Calu3 (cell line): ENCODE results near the gene PRDM2. TPM values are rescaled to one million over a fixed set of nuclear protein-coding genes. Genes with fewer than 3 reads are reported as not detected.

Experiments used
- BruUV-seq: library from RNA; stranded (reverse); fragments of 400-500 nt; replicated peaks from 2 replicates; lab custom pipeline; 2021; lab: Mats Ljungman, UMichigan
- CTCF ChIA-PET: fragments of 300-600 bp; sonication (Branson Sonifier 250); formaldehyde crosslinking; loops from one replicate; lab custom pipeline; 2022; ENCODE audit warnings: antibody characterized with exemption; lab: Charles Lee
- DNase-seq: peaks from one replicate; pipeline ENCODE4 v3.0.0; 2022
- H3K27ac Mint-ChIP-seq: one replicate; pipeline ENCODE4 v1.8.0; 2022; ENCODE audit warnings: mixed read lengths; ENCODE audit not compliant: unreplicated experiment
- H3K27me3 Mint-ChIP-seq: one replicate; pipeline ENCODE4 v1.8.0; 2022; ENCODE audit warnings: mixed read lengths; ENCODE audit not compliant: unreplicated experiment
- H3K36me3 Mint-ChIP-seq: one replicate; pipeline ENCODE4 v1.8.0; 2022; ENCODE audit warnings: mild to moderate bottlenecking, moderate library complexity, mixed read lengths; ENCODE audit not compliant: insufficient read depth, unreplicated experiment
- H3K4me1 Mint-ChIP-seq: one replicate; pipeline ENCODE4 v1.8.0; 2022; ENCODE audit warnings: mild to moderate bottlenecking, low read depth, mixed read lengths; ENCODE audit not compliant: unreplicated experiment
- H3K4me3 Mint-ChIP-seq: one replicate; pipeline ENCODE4 v1.8.0; 2022; ENCODE audit warnings: mild to moderate bottlenecking, low read depth, moderate library complexity, mixed read lengths; ENCODE audit not compliant: unreplicated experiment
- H3K9me3 Mint-ChIP-seq: one replicate; pipeline ENCODE4 v1.8.0; 2022; ENCODE audit warnings: low read depth, mixed read lengths; ENCODE audit not compliant: unreplicated experiment
- CTCF ChIP-seq: fragments of 200-600 bp; IDR thresholded peaks from one replicate; pipeline ENCODE4 v1.8.0; 2022; ENCODE audit warnings: antibody characterized with exemption; ENCODE audit not compliant: unreplicated experiment
- intact Hi-C: fragments of 100-400 bp; cut with micrococcal nuclease; formaldehyde crosslinking; loops from one replicate; pipeline ENCODE4 v1.10.0; 2022; ENCODE audit not compliant: unreplicated experiment
- total RNA-seq: library from RNA; stranded (reverse); gene quantifications from 2 replicates; pipeline ENCODE4 v1.2.3, GENCODE V29; 2022

PRDM2 gene
- total RNA-seq, 1 experiment from 2014 or later = 29.9 TPM

- H3K4me1 Mint-ChIP-seq = no peaks in the 10 kb centered on the region
- peaks cover 7% of the 10 kb centered on the region for H3K36me3 Mint-ChIP-seq
- no peaks in the 10 kb centered on the region for H3K27me3 Mint-ChIP-seq
- CTCF ChIA-PET = no interaction called here
- BruUV-seq = no TSS peak
- H3K4me3 Mint-ChIP-seq = no peak overlapping the region
- no peak for TF ChIP-seq CTCF
- no peak for DNase-seq
- no peaks in the 10 kb centered on the region for H3K9me3 Mint-ChIP-seq
- H3K27ac Mint-ChIP-seq = no peak overlapping the region
- intact Hi-C loops = no loop called here
These were observed 83.6 kb downstream of the PRDM2 start for GRCh38 chr1:13783551-13783950.

- Mint-ChIP-seq H3K4me1 (no peaks in the 10 kb centered on the region), H3K4me3 (no peak overlapping the region), H3K27me3 (no peaks in the 10 kb centered on the region), H3K36me3 (peaks cover 7% of the 10 kb centered on the region), H3K27ac (no peak overlapping the region), H3K9me3 (no peaks in the 10 kb centered on the region)
- no peak for DNase-seq
- CTCF ChIA-PET = no interaction called here
- intact Hi-C loops = no loop called here
- no TSS peak for BruUV-seq
- TF ChIP-seq CTCF = no peak
These were observed 85.0 kb downstream of the PRDM2 start for GRCh38 chr1:13784971-13785370.

- Mint-ChIP-seq H3K36me3 (peaks cover 7% of the 10 kb centered on the region), H3K27ac (no peak overlapping the region), H3K4me3 (no peak overlapping the region), H3K27me3 (no peaks in the 10 kb centered on the region), H3K9me3 (no peaks in the 10 kb centered on the region), H3K4me1 (no peaks in the 10 kb centered on the region)
- BruUV-seq = no TSS peak
- no peak for TF ChIP-seq CTCF
- CTCF ChIA-PET = no interaction called here
- no peak for DNase-seq
- intact Hi-C loops = no loop called here
These were observed 86.6 kb downstream of the PRDM2 start for GRCh38 chr1:13786541-13786940.

- peaks cover 7% of the 10 kb centered on the region for H3K36me3 Mint-ChIP-seq
- CTCF ChIA-PET = no interaction called here
- H3K4me3 Mint-ChIP-seq = no peak overlapping the region
- no peak for DNase-seq
- no peaks in the 10 kb centered on the region for H3K9me3 Mint-ChIP-seq
- intact Hi-C loops = no loop called here
- H3K4me1 Mint-ChIP-seq = no peaks in the 10 kb centered on the region
- H3K27me3 Mint-ChIP-seq = no peaks in the 10 kb centered on the region
- H3K27ac Mint-ChIP-seq = no peak overlapping the region
- BruUV-seq = no TSS peak
- TF ChIP-seq CTCF = no peak
These were observed 88.8 kb downstream of the PRDM2 start for GRCh38 chr1:13788795-13789194.
